HG03159 (cell line): ENCODE measurements around the gene CDK19.
A peak's percentile ranks its signal among the peaks of the same experiment; 100 is the strongest.
"Not testable (repeated sequence)": the region's sequence is repeated elsewhere in the genome, so short reads cannot be mapped to it uniquely, and the experiment has no call there.

Source experiments
- ATAC-seq: cut with Tn5 transposase; IDR thresholded peaks from one replicate; pipeline ENCODE4 v1.9.1; 2021; ENCODE audit warnings: mild to moderate bottlenecking, moderate library complexity; ENCODE audit not compliant: unreplicated experiment

Gene CDK19

DNA sequence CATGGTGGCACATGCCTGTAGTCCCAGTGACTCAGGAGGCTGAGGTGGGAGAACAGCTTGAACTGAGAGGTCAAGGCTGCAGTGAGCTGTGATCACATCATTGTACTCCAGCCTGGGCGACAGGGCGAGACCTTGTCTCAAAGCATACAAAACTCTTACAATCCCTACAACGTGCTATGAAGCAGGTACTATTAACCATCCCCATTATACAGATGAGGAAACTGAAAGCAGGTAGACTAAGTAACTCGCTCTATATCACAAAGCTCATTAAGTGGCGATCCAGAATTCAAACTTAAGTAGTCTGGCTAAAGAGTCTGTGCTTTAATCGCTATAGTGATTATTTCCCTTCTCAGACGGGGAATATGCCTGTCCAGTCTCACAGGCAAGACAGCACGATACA lies 54.7 kb downstream of the CDK19 start:
- no peak for ATAC-seq

DNA sequence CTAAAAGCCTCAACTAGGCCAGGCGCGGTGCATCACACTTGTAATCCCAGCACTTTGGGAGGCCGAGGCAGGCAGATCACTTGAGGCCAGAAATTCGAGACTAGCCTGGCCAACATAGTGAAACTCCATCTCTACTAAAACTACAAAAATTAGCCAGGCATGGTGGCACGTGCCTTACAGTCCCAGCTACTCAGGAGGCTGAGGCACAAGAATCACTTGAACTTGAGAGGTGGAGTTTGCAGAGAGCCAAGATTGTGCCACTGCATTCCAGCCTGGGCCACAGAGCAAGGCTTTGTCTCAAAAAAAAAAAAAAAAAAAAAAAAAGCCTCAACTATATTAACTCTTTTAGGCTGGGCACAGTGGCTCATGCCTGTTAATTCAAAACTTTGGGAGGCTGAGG lies 55.2 kb downstream of the CDK19 start:
- ATAC-seq: not testable (repeated sequence)

DNA sequence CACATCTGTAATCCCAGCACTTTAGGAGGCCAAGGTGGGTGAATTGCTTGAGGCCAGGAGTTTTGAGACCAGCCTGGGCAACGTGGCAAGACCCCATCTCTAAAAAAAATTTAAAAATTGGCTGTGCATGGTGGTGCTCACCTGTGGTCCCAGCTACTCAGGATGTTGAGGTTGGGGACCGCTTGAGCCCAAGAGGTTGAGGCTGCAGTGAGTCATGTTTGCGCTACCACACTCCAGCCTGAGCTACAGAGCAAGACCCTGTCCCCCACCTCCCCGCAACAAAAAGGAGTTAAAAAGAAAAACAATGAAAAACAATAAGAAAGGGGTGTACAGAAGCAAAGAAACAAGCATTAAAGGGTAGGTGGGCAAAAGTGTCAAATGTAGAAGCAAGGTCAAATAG lies 57.3 kb downstream of the CDK19 start:
- ATAC-seq: no peak

DNA sequence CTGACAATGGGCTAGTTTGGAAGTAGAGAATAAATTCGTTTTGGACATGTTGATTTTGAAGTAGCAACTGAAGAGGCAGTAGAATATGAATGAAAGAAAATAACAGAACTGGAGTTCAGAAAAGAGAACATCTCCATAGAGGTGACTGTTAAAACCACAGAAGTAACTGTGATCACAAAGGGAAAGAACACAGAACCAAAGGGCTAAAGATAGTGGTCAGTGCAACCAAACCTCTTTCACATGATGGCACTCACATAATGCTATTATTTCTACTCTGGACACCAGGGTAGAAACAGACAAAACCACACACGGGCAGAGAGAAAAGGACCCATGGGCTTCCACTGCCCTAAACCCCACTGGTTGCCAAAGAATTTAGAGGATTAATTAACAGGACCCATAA lies 58.5 kb downstream of the CDK19 start:
- ATAC-seq: no peak

- ATAC-seq: no peak
These were observed 59.8 kb downstream of the CDK19 start for GRCh38 chr6:110755411-110755834.

DNA sequence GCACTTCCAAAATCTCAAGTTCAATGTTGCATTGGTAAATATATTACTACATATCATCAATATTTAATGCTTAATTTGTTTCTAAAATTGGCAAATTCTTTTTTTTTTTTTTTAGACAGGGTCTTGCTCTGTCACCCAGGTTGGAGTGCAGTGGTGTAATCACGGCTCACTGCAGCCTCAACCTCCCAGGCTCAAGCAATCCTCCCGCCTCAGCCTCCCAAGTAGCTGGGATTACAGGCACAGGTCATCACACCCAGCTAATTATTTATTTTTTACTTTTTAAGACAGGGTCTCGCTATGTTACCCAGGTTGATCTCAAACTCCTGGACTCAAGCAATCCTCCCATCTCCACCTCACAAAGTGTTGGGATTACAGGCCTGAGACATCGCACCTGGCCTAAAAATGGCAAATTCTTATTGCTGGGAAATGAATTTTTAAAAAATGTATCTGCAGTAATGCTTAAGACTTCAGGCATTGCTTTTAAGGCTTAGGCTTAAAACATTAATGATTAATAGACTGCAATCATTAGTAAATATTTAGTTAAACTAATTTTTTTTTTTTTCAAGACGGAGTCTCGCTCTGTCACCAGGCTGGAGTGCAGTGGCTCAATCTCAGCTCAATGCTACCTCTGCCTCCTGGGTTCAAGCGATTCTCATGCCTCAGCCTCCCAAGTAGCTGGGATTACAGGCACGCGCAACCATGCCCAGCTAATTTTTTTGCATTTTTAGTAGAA lies 61.2 kb downstream of the CDK19 start:
- not testable (repeated sequence) for ATAC-seq

- ATAC-seq: no peak
These were observed 66.8 kb downstream of the CDK19 start for GRCh38 chr6:110748453-110748852.

DNA sequence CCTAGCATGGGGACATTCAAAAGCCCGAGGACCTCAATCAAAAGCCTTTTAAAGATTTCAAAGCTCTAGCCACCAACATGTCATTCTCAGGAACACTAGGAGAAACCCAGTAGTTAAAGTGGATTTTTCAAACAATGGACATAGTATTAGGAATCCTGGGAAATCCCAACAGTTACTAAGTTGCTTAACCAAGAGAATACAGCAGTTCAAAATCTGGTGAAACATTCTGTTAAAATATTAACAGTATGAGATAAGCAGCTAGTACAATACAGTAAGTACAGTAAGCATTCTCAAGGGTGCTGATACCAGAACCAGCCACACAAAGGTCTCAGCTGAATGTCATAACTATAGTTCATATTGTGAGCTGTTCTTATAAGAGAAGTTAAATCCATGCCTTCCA lies 68.6 kb downstream of the CDK19 start:
- ATAC-seq: no peak

DNA sequence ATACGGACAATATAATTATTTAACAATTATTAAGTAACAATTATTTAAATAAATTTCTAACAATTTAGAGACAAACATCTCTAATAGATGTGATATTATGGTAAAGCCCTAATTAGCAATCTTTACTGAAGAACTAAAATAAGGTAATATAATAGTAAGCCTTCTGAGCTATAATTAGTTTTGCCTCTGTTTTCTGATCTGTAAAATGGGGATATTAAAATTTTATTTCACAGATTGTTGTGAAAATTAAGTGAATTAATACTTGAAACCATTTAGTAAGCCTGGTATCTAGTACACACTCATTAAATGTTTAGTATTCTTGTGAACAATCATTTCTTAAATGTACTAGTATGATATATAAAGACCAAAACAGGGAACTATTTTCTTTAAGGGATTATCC lies 70.3 kb downstream of the CDK19 start:
- no peak for ATAC-seq

DNA sequence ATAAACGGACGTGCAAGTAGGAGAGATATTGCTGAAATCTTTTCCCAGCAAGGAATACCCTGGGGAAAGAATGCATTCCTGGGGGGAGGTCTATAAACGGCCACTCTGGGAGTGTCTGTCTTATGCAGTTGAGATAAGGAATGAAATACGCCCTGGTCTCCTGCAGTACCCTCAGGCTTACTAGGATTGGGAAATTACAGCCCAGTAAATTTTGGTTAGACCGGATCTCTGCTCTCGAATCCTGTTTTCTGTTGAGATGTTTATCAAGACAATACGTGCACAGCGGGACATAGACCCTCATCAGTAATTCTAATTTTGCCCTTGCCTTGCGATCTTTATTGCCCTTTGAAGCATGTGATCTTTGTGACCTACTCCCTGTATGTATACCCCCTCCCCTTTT lies 72.7 kb downstream of the CDK19 start:
- not testable (repeated sequence) for ATAC-seq

DNA sequence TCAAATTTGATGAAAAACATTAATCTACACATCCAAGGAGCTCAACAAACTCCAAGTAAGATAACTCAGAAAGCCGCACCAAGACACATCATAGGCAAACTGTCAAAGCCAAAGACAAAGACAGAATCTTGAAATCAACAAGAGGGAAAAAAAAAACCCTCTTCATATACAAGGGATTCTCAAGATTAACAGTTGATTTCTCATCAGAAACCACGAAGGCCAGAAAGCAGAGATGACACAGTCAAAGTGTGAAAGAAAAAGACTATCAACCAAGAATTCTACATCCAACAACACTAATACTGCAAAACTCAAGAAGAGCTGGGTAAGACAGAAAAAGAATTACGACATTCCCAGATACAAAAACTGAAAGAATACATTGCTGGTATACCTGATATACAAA lies 73.8 kb downstream of the CDK19 start:
- ATAC-seq: no peak

GRCh38 chr6:110738899-110739365 lies 76.3 kb downstream of the CDK19 start:
- ATAC-seq: no peak

GRCh38 chr6:110735666-110736065 lies 79.6 kb downstream of the CDK19 start:
- no peak for ATAC-seq

GRCh38 chr6:110731898-110732297 lies 83.4 kb downstream of the CDK19 start:
- ATAC-seq: no peak

DNA sequence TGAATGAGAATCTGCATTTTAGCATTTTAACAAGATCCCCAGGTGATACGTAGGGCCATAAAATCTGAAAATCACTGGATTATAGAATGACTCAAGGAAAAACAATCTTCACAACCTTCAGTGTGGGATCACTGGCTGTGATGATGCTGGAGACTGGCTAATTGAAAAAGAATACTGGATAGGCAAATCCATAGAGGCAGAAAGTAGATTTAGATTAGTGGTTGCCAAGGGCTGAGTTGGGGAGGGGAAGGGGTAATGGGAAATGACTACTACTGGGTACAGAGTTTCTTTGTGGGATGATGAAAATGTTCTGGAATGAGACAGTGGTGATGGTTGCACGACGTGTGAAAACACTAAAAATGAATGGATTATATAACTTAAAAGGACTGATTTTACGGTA lies 84.1 kb downstream of the CDK19 start:
- no peak for ATAC-seq

GRCh38 chr6:110728501-110728900 lies 86.8 kb downstream of the CDK19 start:
- ATAC-seq: peak; percentile 70

DNA sequence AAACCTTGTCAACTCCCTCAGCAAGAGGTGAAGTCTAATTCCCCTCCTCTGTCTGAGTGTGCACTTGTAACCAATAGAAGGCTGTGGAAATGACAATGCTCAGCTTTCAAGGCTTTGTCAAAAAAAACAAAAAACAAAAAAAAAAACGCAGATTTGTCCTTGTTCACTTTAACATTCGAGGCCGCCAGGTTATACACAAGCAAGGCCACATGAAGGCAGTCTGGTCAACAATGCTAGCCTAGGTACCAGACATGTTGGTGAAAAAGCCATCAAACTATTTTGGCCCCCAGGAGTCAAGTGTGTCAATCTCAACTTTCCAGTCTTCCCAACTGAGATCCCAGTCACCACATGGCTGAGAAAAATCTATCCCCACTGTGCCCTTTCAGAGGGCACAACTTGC lies 92.3 kb downstream of the CDK19 start:
- ATAC-seq: no peak

DNA sequence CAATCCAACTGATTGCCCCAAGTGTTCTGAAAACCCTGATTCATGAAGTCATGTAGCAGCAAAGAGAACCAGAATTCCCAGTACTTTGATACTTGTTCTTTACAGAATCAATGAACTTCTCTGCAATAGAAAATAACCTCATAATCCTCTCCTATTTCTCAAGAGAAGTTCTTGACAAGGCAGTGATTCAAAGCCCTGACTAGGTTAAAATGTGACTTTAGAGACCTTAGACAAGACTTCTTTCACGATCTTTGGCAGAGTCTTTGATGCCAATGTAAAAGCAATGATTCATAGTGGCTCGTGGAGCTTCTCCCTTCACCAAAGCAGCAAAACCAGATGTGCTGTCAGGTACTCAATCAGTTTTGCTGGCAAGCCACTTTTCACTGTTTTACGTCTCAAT lies 95.2 kb downstream of the CDK19 start:
- ATAC-seq: no peak

DNA sequence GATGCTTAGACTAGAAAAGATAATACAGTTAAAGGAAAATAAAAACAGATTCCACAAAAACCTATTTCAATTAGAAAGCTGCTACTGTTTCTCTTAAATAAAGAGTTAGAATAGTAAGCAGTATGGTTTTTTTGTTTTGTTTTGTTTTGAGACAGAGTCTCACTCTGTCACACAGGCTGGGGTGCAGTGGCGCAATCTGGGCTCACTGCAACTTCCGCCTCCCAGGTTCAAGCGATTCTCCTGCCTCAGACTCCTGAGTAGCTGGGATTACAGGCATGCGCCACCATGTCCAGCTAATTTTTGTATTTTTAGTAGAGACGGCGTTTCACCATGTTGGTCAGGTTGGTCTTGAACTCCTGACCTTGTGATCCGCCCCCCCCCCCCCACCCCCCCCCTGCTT lies 95.7 kb downstream of the CDK19 start:
- ATAC-seq: not testable (repeated sequence)

GRCh38 chr6:110714143-110714542 lies 101.1 kb downstream of the CDK19 start:
- ATAC-seq: no peak

DNA sequence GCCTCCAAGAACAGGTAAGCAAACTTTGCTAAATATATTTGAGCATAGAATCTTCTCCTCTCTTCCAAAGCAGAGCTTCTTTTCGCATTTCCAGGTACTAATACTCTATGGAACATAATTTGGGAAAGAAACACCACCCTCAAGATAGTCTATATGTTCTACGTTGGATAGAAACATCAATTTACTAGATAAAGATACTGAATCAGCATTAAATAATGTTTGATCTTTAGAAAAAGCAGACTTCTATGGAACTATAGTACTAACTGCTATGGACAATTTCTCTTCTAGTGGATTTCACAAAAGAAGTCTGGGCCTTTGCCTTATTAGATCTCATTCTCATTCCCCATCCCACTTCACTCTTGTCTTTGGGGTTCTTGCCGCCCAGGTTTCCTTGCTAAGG lies 103.0 kb downstream of the CDK19 start:
- ATAC-seq: no peak

- no peak for ATAC-seq
These were observed 105.2 kb downstream of the CDK19 start for GRCh38 chr6:110710115-110710514.
